ENCODE results near the gene TRIM74.
"Not testable (repeated sequence)": the region's sequence is repeated elsewhere in the genome, so short reads cannot be mapped to it uniquely, and the experiment has no call there.

GRCh38 chr7:73005356-73005692 is 36.1 kb upstream of the TRIM74 start:
- TF ChIP-seq CTCF (conservative IDR thresholded peaks at IDR 0.05 in 1 of 2, IDR thresholded peaks at IDR 0.05 in 1 of 2; ENCODE audit: extremely low read depth in 1 of 2, insufficient read depth in 1 of 2, low read depth in 1 of 2, low read length in 2 of 2); EZH2 (IDR thresholded peaks at IDR 0.05; ENCODE audit: borderline replicate concordance, low read length): not testable (repeated sequence)

All from mammary epithelial cell (primary cell).